Testis (tissue), 2 donors: Measurements from ENCODE around the gene SPATA3.

Experiments
- CTCF ChIP-seq, 3 experiments: fragments of 450-650 bp in 2 of 3; fragments of 200-600 bp in 1 of 3; sonication (generic) in 1 of 3; IDR thresholded peaks; one replicate each; pipeline ENCODE4 v1.5.1; 2016 to 2019; ENCODE audit warnings: antibody characterized with exemption in 3 of 3, mild to moderate bottlenecking in 2 of 3, moderate library complexity in 1 of 3
- POLR2A ChIP-seq: fragments of 450-650 bp; IDR thresholded peaks from one replicate; pipeline ENCODE4 v1.6.1; 2017; ENCODE audit warnings: antibody characterized with exemption, mild to moderate bottlenecking, moderate library complexity

- no peak for TF ChIP-seq CTCF (IDR thresholded peaks at IDR 0.05)
- no peak for TF ChIP-seq POLR2A
These were observed 34.8 kb upstream of the SPATA3 start for GRCh38 chr2:230961091-230961491.
